Stomach smooth muscle (tissue), 2 donors: Measurements from ENCODE around the gene PSME1.

ENCODE experiments used
- H3K27ac ChIP-seq: one replicate; pipeline ENCODE4 v1.7.0; 2013; ENCODE audit warnings: mild to moderate bottlenecking, low read length, inconsistent platforms
- H3K27me3 ChIP-seq, 2 donors: one replicate each; pipeline ENCODE4 v1.7.0; 2013; ENCODE audit warnings: low read length in 2 of 2; ENCODE audit not compliant: insufficient read depth in 2 of 2, control insufficient read depth in 1 of 2
- H3K36me3 ChIP-seq, 2 donors: one replicate each; pipeline ENCODE4 v1.7.0; 2013; ENCODE audit warnings: low read length in 2 of 2; ENCODE audit not compliant: control insufficient read depth in 2 of 2, insufficient read depth in 2 of 2
- H3K4me1 ChIP-seq: one replicate; pipeline ENCODE4 v1.7.0; 2013; ENCODE audit warnings: low read length; ENCODE audit not compliant: control insufficient read depth, insufficient read depth
- H3K4me3 ChIP-seq, 2 donors: one replicate each; pipeline ENCODE4 v1.7.0; 2013; ENCODE audit warnings: low read length in 2 of 2
- H3K9ac ChIP-seq, 2 donors: one replicate each; pipeline ENCODE4 v1.7.0; 2013; ENCODE audit warnings: low read length in 2 of 2, mild to moderate bottlenecking in 1 of 2
- H3K9me3 ChIP-seq, 2 donors: one replicate each; pipeline ENCODE4 v1.7.0; 2013; ENCODE audit warnings: low read length in 2 of 2; ENCODE audit not compliant: control insufficient read depth in 2 of 2
- donor health status: healthy.
- donor health status: Pancreatic carcinoma.

Gene PSME1

GRCh38 chr14:24130717-24131548 lies 5.1 kb upstream of the PSME1 start:
- H3K27me3 ChIP-seq, result no peaks in the 10 kb centered on the region
- H3K4me1 ChIP-seq, result peaks cover 5% of the 10 kb centered on the region
- H3K27ac ChIP-seq, result no peak overlapping the region
- H3K9ac ChIP-seq, result no peak overlapping the region
- H3K4me3 ChIP-seq, result no peak overlapping the region
- H3K9me3 ChIP-seq, result no peaks in the 10 kb centered on the region
- no peaks in the 10 kb centered on the region for H3K36me3 ChIP-seq

- Histone ChIP-seq H3K27me3 (no peaks in the 10 kb centered on the region), H3K9me3 (no peaks in the 10 kb centered on the region), H3K4me3 (no peak overlapping the region), H3K9ac (no peak overlapping the region), H3K27ac (no peak overlapping the region), H3K36me3 (no peaks in the 10 kb centered on the region), H3K4me1 (peaks cover 9% of the 10 kb centered on the region)
These were observed 4.4 kb upstream of the PSME1 start for GRCh38 chr14:24131549-24131966.

GRCh38 chr14:24132061-24132685 lies 3.8 kb upstream of the PSME1 start:
- Histone ChIP-seq H3K4me1 (peaks cover 15% of the 10 kb centered on the region), H3K36me3 (no peaks in the 10 kb centered on the region), H3K27ac (no peak overlapping the region), H3K9me3 (no peaks in the 10 kb centered on the region), H3K9ac (no peak overlapping the region), H3K4me3 (no peak overlapping the region), H3K27me3 (no peaks in the 10 kb centered on the region)

GRCh38 chr14:24132976-24133375 lies 3.0 kb upstream of the PSME1 start:
- no peak overlapping the region for H3K4me3 ChIP-seq
- peaks cover 7 to 8% of the 10 kb centered on the region in 2 donors for H3K36me3 ChIP-seq
- no peaks in the 10 kb centered on the region for H3K9me3 ChIP-seq
- no peak overlapping the region for H3K9ac ChIP-seq
- H3K27me3 ChIP-seq, result no peaks in the 10 kb centered on the region
- peaks cover 23% of the 10 kb centered on the region for H3K4me1 ChIP-seq
- no peak overlapping the region for H3K27ac ChIP-seq

- no peaks in the 10 kb centered on the region for H3K27me3 ChIP-seq
- no peaks in the 10 kb centered on the region for H3K9me3 ChIP-seq
- H3K27ac ChIP-seq, result no peak overlapping the region
- no peak overlapping the region for H3K4me3 ChIP-seq
- no peak overlapping the region for H3K9ac ChIP-seq
- H3K36me3 ChIP-seq, result peaks cover 15% of the 10 kb centered on the region in 2 donors
- peaks cover 28% of the 10 kb centered on the region for H3K4me1 ChIP-seq
These were observed 2.3 kb upstream of the PSME1 start for GRCh38 chr14:24133735-24134134.

- H3K36me3 ChIP-seq, result peaks cover 21 to 22% of the 10 kb centered on the region in 2 donors
- H3K4me3 ChIP-seq, result peak overlapping the region; percentile 70 to 87
- no peaks in the 10 kb centered on the region for H3K27me3 ChIP-seq
- H3K27ac ChIP-seq, result peak overlapping the region; percentile 58
- H3K9me3 ChIP-seq, result no peaks in the 10 kb centered on the region
- H3K9ac ChIP-seq, result peak overlapping the region; percentile 63 to 73
- peaks cover 34% of the 10 kb centered on the region for H3K4me1 ChIP-seq
These were observed 485 bp upstream of the PSME1 start for GRCh38 chr14:24135584-24135833.

- H3K9me3 ChIP-seq, result no peaks in the 10 kb centered on the region
- peaks cover 21 to 22% of the 10 kb centered on the region in 2 donors for H3K36me3 ChIP-seq
- H3K9ac ChIP-seq, result peak overlapping the region; percentile 61 to 75
- H3K27me3 ChIP-seq, result no peaks in the 10 kb centered on the region
- peak overlapping the region; percentile 74 for H3K27ac ChIP-seq
- H3K4me1 ChIP-seq, result peaks cover 43% of the 10 kb centered on the region
- peak overlapping the region; percentile 51 to 87 for H3K4me3 ChIP-seq
These were observed 912 bp downstream of the PSME1 start for GRCh38 chr14:24136684-24137528.

GRCh38 chr14:24137529-24138395 lies 1.8 kb downstream of the PSME1 start:
- Histone ChIP-seq H3K9ac (no peak overlapping the region), H3K4me1 (peaks cover 47% of the 10 kb centered on the region), H3K27me3 (no peaks in the 10 kb centered on the region), H3K4me3 (peak overlapping the region in 1 of 2 donors; percentile 51), H3K27ac (peak overlapping the region; percentile 74), H3K36me3 (peaks cover 21 to 22% of the 10 kb centered on the region in 2 donors), H3K9me3 (no peaks in the 10 kb centered on the region)

- no peak overlapping the region for H3K9ac ChIP-seq
- H3K27ac ChIP-seq, result peak overlapping the region; percentile 53
- peaks cover 47% of the 10 kb centered on the region for H3K4me1 ChIP-seq
- H3K9me3 ChIP-seq, result no peaks in the 10 kb centered on the region
- H3K4me3 ChIP-seq, result no peak overlapping the region
- H3K36me3 ChIP-seq, result peaks cover 21 to 27% of the 10 kb centered on the region in 2 donors
- H3K27me3 ChIP-seq, result no peaks in the 10 kb centered on the region
These were observed 2.6 kb downstream of the PSME1 start for GRCh38 chr14:24138396-24139271.
